Astrocyte of the spinal cord (primary cell): Measurements from ENCODE around the gene TBC1D22A.

ENCODE experiments used
- DNase-seq: peaks from one replicate; pipeline ENCODE4 v3.0.0; 2011; ENCODE audit warnings: low read depth, low spot score
- H3K4me3 ChIP-seq: 2 replicates; pipeline ENCODE4 v1.5.1; 2011; ENCODE audit warnings: low read depth, mild to moderate bottlenecking, low read length, moderate library complexity
- CTCF ChIP-seq: IDR thresholded peaks from 2 replicates; pipeline ENCODE4 v1.5.1; 2012; ENCODE audit warnings: low read depth, mild to moderate bottlenecking, low read length, inconsistent platforms
- in situ Hi-C: cut with HindIII; loops from 2 replicates; pipeline ENCODE4 v1.10.0; 2017; ENCODE audit warnings: low sequenced_read_pairs

The TBC1D22A gene

GRCh38 chr22:47156352-47157092 lies 394.1 kb downstream of the TBC1D22A start:
- in situ Hi-C loops = no loop called here
- no peak for DNase-seq
- no peak overlapping the region for H3K4me3 ChIP-seq
- TF ChIP-seq CTCF = no peak

DNA sequence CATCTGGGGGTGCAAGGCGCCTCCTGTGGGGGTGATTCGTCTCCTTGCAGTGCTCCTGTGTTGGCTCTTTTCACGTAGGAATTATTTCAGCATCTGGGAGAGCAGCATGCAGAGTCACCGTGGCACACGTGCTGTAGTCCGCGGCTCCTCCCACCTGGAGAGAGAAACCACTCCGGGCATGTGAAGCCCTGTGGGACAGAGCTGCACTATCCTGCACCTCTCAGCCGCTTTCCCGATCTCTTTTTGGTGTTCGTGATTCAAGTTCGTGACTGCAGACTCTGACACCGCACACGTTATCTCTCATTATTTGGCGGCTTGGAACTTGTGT lies 394.6 kb downstream of the TBC1D22A start:
- DNase-seq = no peak
- H3K4me3 ChIP-seq = no peak overlapping the region
- no peak for TF ChIP-seq CTCF
- in situ Hi-C loops = no loop called here

DNA sequence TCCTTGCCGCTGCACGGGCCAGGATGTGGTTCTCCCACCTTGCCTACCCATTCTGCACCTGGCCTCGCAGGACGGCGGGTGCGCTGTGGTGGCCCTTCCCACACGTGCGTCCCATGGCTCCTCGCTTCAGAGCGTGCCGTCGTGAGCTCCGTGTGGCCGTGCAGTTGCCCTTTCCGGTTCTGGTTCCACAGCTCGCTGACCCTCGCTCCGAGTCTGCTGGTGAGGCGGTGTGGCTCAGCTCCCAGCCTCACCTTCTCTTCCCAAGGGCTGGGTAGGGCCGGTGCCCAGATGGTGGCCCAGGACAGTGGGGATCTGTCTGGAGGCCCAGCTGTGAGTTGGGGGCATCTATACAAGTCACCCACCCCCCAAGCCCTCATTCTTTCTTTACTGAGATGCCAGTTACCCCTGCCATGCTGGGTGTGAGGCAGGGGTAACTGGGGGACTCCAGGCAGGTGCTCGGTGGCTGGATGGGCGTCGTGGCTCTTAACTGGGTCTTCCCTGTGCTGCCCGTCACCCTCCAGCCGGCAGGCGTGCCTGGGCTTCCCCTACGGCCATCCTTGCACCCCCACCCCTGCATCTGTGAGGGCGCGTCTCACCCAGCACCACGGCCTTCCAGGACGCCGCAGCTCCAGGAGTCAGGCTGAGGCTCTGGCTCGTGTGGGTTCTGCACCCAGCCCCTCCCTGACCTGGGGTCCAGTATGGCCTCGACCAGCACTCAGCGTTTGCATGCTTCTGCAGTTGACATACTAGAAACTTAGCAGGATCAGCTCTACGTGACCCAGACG lies 395.2 kb downstream of the TBC1D22A start:
- no peak for TF ChIP-seq CTCF
- in situ Hi-C loops = no loop called here

DNA sequence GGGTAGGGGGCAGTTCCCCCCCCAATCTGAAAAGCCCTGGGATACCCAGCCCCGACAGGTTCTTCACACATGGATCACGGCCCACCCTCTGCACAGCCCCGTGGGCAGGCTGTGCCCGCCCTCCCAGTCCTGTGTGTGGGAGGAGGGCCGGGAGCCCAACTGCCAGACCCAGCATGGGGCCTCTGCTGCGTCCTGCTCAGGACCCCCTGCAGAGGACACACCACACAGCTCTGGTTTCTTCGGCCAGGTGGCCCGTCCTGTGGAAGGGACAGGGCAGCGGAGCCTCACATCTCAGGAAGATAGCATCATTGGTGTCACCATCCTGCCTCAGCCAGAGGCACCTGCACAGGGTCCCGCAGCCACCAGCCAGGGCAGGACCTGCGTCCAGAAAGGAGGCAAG lies 396.0 kb downstream of the TBC1D22A start:
- DNase-seq = no peak
- TF ChIP-seq CTCF = no peak
- no peak overlapping the region for H3K4me3 ChIP-seq
- in situ Hi-C loops = no loop called here

More for the DNA sequence above, 395.2 kb downstream of the TBC1D22A start:
- DNase-seq = no peak
- no peak overlapping the region for H3K4me3 ChIP-seq

GRCh38 chr22:47159592-47159991 lies 397.1 kb downstream of the TBC1D22A start:
- H3K4me3 ChIP-seq = no peak overlapping the region
- in situ Hi-C loops = no loop called here
- no peak for DNase-seq
- no peak for TF ChIP-seq CTCF

DNA sequence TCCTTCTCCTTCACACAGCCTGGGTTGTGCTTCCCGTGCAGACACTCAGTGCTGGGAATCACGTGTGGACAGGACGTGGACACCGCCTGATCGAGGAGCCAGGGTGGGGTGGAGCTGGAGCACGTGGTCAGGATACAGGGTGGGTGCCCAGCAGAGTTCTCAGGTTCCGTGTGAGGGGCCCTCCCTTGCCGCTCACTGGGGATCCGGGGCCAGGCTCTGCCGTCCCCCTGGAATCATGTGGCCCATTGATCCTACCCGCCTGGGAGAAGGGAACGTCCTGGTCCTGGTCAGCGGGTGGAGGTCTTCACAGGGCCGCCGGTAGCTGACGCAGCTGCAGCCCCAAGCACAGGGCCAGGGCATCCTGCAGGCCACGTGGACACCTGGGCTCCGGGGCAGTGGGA lies 397.7 kb downstream of the TBC1D22A start:
- no peak for DNase-seq
- in situ Hi-C loops = no loop called here
- TF ChIP-seq CTCF = no peak
- no peak overlapping the region for H3K4me3 ChIP-seq
